UCSD-AML1 (cell line): ENCODE data around the gene ASCC1.

ENCODE experiments used
- DNase-seq: peaks from one replicate; lab custom pipeline; 2025; ENCODE audit not compliant: unreplicated experiment; lab: John Stamatoyannopoulos, UW

The ASCC1 gene

DNA sequence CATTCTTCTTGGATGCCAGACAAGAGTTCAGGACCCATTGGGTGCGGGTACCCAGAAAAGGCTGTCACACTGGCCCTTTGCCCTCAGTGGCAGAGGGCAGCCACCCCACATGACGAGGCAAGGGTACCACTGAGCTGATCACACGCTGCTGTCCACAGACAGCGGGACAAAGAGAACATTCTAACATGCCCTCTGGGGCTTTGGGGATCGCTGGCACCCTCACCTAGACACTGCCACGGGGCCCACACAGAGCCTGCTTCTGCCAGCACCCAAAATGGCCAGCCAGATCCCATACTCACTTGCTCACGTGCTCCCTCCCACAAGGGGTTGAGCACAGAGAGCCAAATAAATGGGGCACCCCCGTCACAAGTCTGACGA lies 111.0 kb downstream of the ASCC1 start:
- DNase-seq = no peak

DNA sequence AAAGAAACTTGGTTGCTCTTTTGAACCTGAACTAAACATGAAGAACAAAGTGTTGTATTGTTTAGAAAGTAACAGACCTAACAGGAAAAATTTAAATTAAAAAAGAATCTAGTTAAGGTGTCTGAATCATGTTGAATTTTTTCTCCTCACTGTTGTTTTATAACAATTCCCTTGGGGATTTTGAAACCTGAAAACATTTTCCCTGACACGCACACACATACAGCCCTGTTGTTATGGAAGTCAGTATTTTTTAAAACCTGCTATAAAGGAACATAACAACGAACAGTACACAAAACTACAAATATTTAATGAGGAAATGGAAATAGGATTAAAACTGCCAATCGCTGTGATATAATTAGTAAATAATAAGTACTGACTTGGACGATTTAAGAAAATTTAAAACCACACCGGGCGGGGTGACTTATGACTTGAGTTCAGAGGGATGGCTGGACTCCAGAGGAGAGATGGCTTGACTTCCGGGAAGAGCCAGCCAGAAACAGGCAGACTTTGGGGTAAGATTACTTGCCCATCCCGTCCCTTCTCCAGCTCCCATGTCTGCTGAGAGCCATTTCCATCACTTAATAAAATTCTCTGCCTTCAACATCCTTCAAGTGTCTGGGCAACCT lies 111.5 kb downstream of the ASCC1 start:
- no peak for DNase-seq

DNA sequence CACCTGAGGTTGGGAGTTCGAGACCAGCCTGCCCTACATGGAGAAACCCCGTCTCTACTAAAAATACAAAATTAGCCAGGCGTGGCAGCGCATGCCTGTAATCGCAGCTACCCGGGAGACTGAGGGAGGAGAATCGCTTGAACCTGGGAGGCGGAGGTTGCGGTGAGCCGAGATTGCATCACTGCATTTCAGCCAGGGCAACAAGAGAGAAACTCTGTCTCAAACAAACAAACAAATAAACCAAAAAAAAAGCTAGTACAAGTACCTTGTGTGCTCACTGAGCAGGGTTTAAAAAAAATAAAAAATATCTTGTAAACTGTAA lies 116.5 kb downstream of the ASCC1 start:
- no peak for DNase-seq

DNA sequence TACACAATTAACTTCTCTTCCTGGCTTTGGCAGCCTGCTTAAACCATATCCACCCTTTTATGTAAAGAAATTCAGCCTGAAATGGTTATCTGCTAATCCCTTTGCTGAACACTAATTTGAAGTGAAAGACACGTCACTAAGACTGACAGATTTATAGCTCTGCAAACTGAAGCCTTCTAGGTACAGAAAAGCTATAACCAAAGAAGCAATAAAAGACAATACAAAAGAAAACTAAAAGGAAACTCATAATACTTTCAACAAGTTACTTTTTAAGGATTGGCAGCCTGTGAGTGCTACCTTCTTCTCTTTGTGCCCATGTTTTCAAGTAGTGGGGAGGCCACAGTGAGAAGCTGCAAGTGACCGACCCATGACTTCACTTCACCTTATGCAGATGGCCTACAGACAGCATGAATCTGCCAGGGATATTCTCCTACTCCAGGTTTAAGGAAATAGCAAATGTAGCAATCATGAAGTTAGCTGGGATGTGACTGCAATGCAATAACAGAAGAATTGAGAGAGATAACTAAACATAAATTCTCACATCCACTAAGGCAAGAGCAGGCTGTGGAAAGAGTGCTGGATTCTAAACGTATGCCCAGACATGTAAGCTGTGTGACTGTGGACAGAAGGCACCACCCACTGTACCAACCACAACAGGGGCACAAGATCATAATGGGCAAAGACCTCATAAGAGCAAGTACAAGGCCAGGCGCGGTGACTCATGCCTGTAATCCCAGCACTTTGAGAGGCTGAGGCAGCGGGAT lies 117.1 kb downstream of the ASCC1 start:
- no peak for DNase-seq

DNA sequence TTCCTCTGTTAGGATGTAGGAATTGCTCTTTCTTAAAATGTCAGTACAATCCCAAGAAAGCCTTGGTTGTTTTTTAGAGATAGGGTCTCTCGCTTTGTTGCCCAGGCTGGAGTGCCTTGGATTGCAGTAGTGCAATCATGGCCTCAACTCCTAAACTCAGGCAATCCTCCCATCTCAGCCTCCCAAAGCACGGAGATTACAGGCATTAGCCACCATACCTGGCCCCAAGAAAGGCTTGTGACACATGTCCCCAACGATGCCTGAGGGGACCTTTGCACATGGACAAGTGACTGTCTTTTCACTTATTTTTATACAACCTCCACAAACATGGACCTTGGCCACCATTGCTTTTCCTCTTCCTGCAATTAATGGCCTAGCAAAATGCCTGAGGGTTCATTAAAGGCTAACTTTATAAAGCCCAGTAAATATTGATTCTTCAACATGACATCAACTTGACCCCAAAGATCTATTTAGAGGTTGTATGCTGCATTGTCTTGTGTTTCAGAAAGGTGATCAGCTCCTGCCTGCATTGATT lies 117.7 kb downstream of the ASCC1 start:
- DNase-seq = no peak

DNA sequence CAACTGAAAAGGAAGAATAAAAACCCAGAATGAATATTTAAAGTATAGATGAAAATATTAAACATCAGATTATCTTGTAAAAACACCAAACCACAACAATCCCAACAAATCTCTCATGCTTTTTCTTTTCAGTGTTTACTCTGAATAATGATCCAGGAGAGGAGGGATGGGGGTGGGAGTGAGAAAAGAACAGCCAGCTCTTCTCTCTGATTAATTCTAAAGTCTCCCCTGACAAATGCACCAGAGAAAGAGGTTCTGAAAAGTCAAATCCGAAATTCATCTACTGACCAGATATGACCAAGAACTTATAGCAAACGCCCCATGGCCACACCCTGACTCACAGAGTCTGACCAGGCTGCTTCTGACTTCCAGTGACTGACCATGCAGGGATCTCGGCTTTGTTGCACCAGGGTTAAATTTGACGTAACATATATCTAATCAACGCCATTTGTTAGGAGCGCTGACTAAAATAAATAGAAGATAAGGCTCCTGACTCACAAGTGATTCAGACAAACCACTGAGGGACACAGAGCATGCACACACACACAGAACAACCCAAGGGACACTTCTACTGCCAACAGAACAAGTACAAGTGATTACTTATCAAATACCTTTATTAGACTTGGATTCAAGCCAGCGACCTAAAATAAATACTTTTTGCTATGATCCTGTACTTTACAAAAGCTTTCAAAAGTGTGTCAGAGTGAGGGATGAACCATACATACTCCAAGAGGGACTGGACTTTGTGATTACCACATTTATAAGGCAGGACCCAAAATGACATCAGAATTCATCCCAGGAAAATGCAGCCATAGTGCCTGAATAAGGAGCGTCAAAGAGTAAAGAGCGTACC lies 118.4 kb downstream of the ASCC1 start:
- no peak for DNase-seq

DNA sequence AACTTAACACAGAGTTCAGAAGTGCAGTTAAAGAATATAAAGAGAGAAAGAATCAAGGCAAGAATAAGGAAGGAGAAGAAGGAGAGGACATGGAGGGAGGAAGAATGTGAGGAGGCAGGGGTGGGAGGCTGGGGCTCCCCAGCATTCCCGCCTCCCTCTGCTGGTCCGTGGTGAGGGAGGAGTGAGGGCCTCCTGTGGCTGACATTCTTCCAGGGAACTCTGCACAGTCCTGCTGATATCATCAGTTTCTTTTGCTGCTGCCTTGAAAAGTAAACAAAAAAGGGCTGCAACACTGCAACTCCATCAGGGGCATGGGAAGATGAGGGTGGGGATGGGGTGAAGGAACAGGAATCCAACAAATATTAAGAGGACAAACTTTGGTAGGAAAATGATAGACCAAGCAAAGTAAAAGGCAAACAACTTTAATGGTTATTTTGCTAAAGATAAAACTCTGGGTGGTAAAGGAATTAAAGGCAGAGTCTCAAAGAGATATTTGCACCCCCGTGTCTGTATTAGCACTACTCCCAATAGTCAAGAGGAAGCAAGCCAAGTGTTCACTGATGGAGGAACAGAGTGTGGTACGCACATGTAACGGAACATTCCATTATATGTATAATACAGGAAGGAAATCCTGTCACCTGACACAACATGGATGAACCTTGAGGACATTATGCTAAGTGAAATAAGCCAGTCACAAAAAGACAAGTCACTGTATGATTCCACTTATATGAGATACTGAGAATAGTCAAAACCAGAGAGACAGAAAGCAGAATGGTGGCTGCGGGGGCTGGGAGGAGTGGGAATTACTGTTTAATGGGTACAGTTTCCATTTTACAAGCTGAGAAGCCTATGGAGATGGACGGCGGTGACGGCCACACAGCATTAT lies 119.7 kb downstream of the ASCC1 start:
- DNase-seq = no peak

DNA sequence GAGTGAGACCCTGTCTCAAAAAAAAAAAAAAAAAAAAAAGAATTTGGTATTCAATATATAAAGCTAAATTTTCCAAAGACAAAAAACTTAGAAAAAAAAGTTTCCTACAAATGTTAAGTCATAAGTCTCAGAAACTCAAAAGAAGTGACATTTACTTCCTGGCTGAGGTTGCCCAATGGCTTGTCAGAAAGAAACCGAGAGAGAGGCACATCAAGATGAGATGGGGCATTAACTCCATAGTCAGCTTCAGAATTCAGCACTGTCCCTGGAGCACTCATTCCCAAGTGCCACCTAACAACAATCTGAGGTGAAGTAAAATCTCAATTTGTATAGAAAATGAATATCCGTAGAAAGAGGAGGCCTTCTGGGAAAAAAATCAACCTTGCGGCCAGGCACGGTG lies 120.9 kb downstream of the ASCC1 start:
- DNase-seq = no peak

DNA sequence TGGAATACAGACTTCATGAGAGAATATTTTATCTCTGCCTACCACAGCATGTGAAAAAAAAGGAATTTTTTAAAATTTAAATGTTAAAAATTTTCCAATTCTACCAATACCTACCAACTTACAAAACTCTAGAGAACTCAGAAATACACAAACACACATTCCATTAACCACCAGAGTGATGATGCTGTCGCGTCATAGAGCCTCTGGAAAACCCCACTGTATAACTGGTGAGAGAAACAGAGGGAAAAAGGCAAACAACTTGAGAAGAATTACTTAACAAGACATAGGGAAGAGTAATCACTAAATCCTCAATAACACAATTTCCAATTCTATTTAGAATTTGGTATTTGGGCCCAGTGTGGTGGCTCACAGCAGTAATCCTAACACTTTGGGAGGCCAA lies 121.5 kb downstream of the ASCC1 start:
- no peak for DNase-seq

DNA sequence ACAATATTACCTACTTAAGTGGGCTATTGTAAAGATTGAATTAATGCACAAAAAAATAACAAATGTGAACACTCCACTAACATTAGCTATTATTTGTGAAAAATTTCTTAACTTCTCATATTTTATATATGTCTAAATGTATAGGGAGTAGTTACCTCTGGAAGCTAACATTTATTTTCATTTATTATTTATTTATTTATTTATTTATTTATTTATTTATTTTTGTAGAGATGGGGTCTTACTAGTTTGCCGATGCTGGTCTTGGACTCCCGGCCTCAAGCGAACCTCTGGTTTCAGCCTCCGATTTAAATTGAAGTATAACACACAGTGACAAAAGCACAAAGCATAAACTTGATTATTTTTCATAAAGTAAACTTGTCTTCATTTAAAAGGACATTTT lies 122.6 kb downstream of the ASCC1 start:
- no peak for DNase-seq

DNA sequence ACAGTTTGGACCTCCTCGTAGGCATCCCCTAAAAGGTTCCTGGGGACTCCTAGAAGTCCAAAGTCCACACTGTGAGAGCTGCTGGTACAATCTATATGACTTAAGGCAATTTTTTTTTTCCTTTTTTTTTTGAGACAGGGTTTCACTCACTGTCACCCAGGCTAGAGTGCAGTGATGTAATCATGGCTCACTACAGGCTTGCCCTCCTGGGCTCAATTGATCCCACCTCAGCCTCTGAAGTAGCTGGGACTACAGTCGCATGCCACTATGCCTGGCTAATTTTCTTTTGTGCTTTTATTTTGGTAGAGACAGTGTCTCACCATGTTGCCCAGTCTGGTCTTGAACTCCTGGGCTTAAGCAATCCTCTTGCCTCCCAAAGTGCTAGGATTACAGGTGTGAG lies 123.1 kb downstream of the ASCC1 start:
- no peak for DNase-seq

DNA sequence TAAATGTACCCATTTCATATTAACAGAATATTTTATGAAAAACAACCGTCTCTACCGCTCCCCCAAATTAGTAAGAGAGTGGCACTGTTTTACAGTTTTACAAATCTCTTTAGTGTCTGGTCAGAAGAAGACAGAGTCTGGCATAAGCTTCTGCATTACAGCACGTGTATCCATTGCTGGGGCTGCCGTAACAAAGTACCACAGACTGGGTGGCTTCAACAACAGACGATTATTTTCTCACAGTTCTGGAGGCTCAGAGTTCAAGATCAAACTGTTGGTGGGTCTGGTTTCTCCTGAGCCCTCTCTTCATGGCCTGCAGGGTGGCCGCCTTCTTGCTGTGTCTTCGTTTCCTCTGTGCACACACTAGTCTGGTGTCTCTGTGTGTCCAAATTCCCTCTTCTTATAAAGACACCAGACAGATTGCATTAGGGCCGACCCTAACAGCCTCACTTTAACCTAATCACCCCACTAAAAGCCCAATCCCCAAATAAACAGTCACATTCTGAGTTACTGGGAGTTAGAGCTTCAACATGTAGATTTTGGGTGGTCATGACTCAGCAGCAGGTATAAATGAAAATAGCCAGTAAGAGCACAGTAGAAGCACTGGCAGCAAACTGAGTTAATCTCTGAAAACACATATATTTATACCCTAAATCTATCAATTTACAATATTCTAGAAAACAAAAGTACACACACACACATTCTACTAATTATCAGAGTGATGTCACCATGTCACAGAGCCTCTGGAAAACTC lies 123.7 kb downstream of the ASCC1 start:
- DNase-seq = no peak

DNA sequence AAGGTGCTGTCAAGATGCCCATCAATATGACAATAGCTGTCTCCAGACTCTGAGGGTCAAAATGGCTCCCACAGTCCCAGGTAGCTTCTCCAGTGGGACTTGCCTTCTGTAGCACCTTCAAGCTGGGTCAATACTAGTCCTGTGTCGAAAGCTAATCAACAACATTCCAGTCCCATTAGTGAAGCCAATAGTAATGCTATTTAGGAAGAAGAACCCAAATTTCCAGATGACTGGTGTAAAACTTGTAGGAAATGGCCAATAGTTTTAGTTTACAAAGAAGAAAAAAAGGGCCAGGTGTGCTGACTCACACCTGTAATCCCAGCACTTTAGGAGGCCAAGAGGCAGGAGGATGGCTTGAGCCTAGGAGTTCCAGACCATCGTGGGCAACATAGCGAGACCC lies 125.8 kb downstream of the ASCC1 start:
- DNase-seq = no peak

DNA sequence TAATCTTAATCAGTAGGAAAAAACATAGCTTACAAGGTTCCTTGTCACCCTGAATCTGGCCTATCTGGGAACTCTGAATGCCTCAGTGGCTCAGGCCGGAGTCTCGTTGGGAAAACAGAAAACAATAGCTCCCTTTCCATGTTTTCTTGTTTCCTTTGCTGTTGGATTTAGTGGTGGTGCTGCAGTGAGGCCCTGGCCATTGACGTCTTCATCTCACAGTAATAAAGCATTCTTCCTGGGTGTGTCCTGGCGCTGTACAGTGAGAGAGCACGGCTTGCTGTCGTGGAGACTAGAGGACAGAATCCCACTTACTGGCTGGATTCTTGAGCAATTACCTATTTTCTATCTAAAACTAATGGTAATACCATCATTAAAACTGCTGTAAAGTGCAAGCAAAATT lies 126.5 kb downstream of the ASCC1 start:
- no peak for DNase-seq

DNA sequence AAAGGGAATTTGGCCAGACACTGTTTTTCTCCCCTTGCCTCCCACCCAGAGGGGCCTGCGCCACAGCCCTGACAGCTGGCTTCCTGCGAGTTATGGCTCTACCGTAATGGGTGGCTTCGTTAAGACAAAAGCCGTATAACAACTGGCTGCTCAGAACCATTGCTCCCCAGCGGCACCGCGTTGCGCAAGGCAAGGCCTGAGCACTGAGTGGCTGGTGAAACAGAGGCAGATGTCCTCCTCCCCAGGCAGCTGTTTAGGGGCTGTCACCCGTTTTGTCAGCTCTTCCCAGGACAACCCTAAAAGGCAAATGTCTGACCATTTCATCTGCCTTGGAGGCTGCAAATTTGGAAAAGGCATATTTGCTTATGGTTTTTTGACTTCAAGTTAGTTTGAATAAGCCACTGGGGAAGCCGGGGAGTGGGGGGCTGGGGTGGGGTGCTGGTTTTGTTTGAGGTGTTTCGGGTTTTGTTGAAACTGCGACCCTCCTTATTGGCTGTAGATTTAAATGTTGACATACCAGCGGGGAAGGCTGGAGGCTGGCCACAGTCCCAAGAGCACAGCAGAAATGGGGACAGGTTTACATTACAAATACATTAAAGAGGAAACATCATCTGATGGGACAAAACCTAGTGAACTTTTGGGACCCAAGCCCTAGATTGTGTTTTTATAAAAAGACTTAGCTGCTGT lies 127.0 kb downstream of the ASCC1 start:
- DNase-seq = no peak

DNA sequence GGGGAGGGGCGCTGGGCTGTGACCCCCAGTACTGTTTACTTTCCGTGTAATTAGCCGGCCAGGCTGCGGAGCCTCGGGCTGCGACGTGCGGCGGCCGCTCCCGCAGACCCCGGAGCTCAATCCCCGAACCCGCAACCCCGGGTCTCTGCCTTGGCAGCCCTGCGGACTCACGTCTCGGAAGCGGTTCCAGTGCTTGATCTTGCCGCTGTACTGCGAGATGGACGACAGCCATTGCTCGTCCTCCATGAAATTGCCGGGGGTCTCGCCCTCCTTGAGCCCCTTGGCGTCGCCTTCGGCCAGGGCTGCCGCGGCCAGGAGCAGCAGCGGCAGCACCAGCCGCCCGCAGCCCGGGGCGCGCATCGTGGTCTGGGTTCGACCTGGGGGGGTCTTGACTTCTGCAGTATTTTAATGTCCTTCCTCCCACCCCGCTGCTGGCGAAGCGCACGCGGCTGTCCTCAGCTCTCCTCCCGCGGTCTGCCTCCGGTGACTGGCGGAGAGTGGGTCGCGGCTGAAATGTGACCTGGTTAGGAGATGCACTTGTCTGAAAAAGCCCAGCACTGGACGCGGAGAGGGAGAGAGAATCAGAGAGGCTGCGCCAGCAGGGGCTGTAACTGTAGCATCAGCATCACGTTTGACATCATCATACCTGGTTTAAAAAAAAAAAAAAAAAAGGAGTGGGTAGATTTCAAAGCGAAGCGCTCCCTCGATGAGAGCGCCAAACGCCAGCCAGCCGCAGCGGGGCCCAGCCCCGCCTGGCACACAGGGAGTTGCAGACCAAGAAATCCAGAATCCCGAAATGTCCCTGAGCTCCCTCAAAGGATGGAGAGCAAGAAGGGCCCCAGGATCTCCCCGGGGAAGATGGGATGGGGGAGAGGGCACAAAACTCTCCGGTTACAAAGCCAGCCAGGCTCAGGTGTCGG lies 127.8 kb downstream of the ASCC1 start, which contains the start of gene SPOCK2:
Gene SPOCK2 (minus strand): TSS at position 583 of the 920 bp plus-strand sequence. CDS start 223 bp downstream, at position 360.
- DNase-seq = no peak

DNA sequence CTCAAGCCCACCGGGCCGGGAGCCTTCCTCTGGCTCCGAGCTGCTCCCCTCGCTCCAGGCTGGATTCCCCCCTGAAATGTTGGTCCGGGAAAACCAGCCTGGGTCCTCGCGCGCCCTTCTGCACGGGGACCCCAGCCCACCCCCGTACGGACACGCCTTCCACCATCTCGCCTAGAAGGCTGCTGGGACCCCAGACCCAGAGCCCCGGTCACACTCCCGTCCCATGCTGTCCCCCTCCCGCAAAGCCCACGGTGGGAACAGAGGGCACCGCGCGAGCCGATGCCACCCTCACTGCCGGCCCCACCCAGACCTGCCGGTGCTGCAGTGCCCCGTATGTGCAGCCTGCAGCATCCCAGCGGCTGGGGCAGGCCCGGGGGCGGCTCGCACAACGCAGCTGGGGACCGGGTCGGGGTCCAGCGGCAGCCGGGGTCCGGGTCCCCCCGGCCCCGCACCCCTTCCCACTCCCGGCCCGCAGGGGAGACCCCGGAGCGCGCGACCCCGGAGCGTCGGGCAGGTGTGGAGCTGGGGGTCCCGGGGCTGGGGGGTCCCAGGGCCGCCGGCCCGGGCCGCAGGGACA lies 128.6 kb downstream of the ASCC1 start:
- DNase-seq = no peak
